PC-9 (cell line): Measurements from ENCODE around the gene TERC. TPM values are rescaled to one million over a fixed set of nuclear protein-coding genes. Genes with fewer than 3 reads are reported as not detected.

Experiments
- BruUV-seq: library from RNA; stranded (reverse); fragments of 400-500 nt; replicated peaks from 2 replicates; lab custom pipeline; 2021; lab: Mats Ljungman, UMichigan
- CTCF ChIA-PET: fragments of 300-600 bp; sonication (Branson Sonifier 250); formaldehyde crosslinking; loops from one replicate; lab custom pipeline; 2022; ENCODE audit warnings: antibody characterized with exemption; lab: Charles Lee
- POLR2A ChIA-PET: fragments of 300-600 bp; sonication (Branson Sonifier 250); formaldehyde crosslinking; loops from one replicate; lab custom pipeline; 2022; ENCODE audit warnings: antibody characterized with exemption; ENCODE audit not compliant: unreplicated experiment; lab: Charles Lee
- DNase-seq, 2 experiments: peaks; one replicate each; pipeline versions ENCODE4 v3.0.0 to v3.0.0-alpha.2; 2015 to 2022; ENCODE audit warnings: mixed read lengths in 1 of 2
- H2AFZ ChIP-seq: fragments of 200-600 bp; sonication (generic); 2 replicates; pipeline ENCODE4 v1.8.1; 2017; ENCODE audit warnings: antibody characterized with exemption
- H3F3A ChIP-seq: fragments of 200-600 bp; sonication (generic); 2 replicates; pipeline ENCODE4 v1.8.1; 2017; ENCODE audit warnings: antibody characterized with exemption, mild to moderate bottlenecking, low read depth; ENCODE audit not compliant: insufficient read depth
- H3K27ac ChIP-seq: fragments of 200-600 bp; sonication (generic); 2 replicates; pipeline ENCODE4 v1.6.1; 2016; ENCODE audit warnings: mixed run types
- H3K27me3 ChIP-seq: fragments of 200-600 bp; sonication (generic); 2 replicates; pipeline ENCODE4 v1.6.1; 2016; ENCODE audit warnings: low read depth, mixed run types; ENCODE audit not compliant: insufficient read depth
- H3K36me3 ChIP-seq: fragments of 200-600 bp; sonication (generic); 2 replicates; pipeline ENCODE4 v1.6.1; 2016; ENCODE audit warnings: low read depth, mixed run types
- H3K4me1 ChIP-seq: fragments of 200-600 bp; sonication (generic); replicated peaks from 2 replicates; pipeline ENCODE4 v1.6.1; 2016; ENCODE audit warnings: mixed run types; ENCODE audit not compliant: insufficient read depth
- H3K4me2 ChIP-seq: fragments of 200-600 bp; sonication (generic); 2 replicates; pipeline ENCODE4 v1.6.1; 2017; ENCODE audit warnings: mixed run types
- H3K4me3 ChIP-seq: fragments of 200-600 bp; sonication (generic); 2 replicates; pipeline ENCODE4 v1.6.1; 2016; ENCODE audit warnings: mixed run types
- H3K79me2 ChIP-seq: fragments of 200-600 bp; sonication (generic); 2 replicates; pipeline ENCODE4 v1.6.1; 2017; ENCODE audit warnings: low read depth, mixed run types
- H3K9me2 ChIP-seq: fragments of 200-600 bp; sonication (generic); 2 replicates; pipeline ENCODE4 v1.8.1; 2017; ENCODE audit warnings: mild to moderate bottlenecking; ENCODE audit not compliant: insufficient read depth
- H3K9me3 ChIP-seq: fragments of 200-600 bp; sonication (generic); 2 replicates; pipeline ENCODE4 v1.8.1; 2016; ENCODE audit warnings: low read depth; ENCODE audit not compliant: insufficient read depth
- H4K20me1 ChIP-seq: fragments of 200-600 bp; sonication (generic); 2 replicates; pipeline ENCODE4 v1.8.1; 2017; ENCODE audit not compliant: insufficient read depth
- CTCF ChIP-seq: fragments of 200-600 bp; sonication (generic); conservative IDR thresholded peaks from 2 replicates; pipeline ENCODE4 v1.6.1; 2017; ENCODE audit warnings: mixed run types, antibody characterized with exemption, mild to moderate bottlenecking, moderate library complexity
- EZH2 ChIP-seq: fragments of 200-600 bp; sonication (generic); IDR thresholded peaks from 2 replicates; pipeline ENCODE4 v1.8.0; 2017; ENCODE audit warnings: antibody characterized with exemption, low read depth
- intact Hi-C: fragments of 100-400 bp; cut with micrococcal nuclease; formaldehyde crosslinking; loops from one replicate; pipeline ENCODE4 v1.10.0; 2022; ENCODE audit not compliant: unreplicated experiment
- total RNA-seq: library from RNA; stranded (reverse); gene quantifications from 2 replicates; pipeline ENCODE4 v1.2.3, GENCODE V29; 2021

Gene TERC
- total RNA-seq, 1 experiment from 2014 or later, result 22.7 TPM

GRCh38 chr3:169780742-169781141 is 15.9 kb upstream of the TERC start:
- H3K27me3 ChIP-seq, result no peaks in the 10 kb centered on the region
- peaks cover 85% of the 10 kb centered on the region for H3K36me3 ChIP-seq
- no TSS peak for BruUV-seq

GRCh38 chr3:169777822-169778221 is 13.0 kb upstream of the TERC start:
- no peaks in the 10 kb centered on the region for H3K9me3 ChIP-seq
- peaks cover 22% of the 10 kb centered on the region for H3F3A ChIP-seq
- POLR2A ChIA-PET, result no interaction called here
- H3K4me2 ChIP-seq, result no peak overlapping the region
- no peaks in the 10 kb centered on the region for H3K9me2 ChIP-seq
- H3K27me3 ChIP-seq, result no peaks in the 10 kb centered on the region
- TF ChIP-seq EZH2, result no peak
- no peak for TF ChIP-seq CTCF
- no peak overlapping the region for H2AFZ ChIP-seq
- peaks cover 74% of the 10 kb centered on the region for H3K36me3 ChIP-seq
- CTCF ChIA-PET, result interaction anchor here (0.6 kb wide), 1 partner anchor 115 kb away, joined by 7 read pairs; no protein-coding TSS in a partner anchor
- no peak for DNase-seq
- H3K27ac ChIP-seq, result no peak overlapping the region
- peaks cover 13% of the 10 kb centered on the region for H3K4me1 ChIP-seq
- H4K20me1 ChIP-seq, result peaks cover 19% of the 10 kb centered on the region
- no TSS peak for BruUV-seq
- H3K4me3 ChIP-seq, result no peak overlapping the region
- H3K79me2 ChIP-seq, result peaks cover 31% of the 10 kb centered on the region
- intact Hi-C loops, result no loop called here

More at GRCh38 chr3:169780742-169781141, 15.9 kb upstream of the TERC start:
- Histone ChIP-seq H3K79me2 (peaks cover 7% of the 10 kb centered on the region), H3K4me2 (no peak overlapping the region), H4K20me1 (peaks cover 14% of the 10 kb centered on the region), H3F3A (peaks cover 15% of the 10 kb centered on the region; the same call in 1 of the 2 replicates), H3K4me3 (no peak overlapping the region), H3K9me2 (no peaks in the 10 kb centered on the region), H3K4me1 (no peaks in the 10 kb centered on the region), H2AFZ (no peak overlapping the region), H3K9me3 (no peaks in the 10 kb centered on the region), H3K27ac (no peak overlapping the region)
- CTCF ChIA-PET, result no interaction called here
- intact Hi-C loops, result no loop called here
- no peak for TF ChIP-seq CTCF
- no peak for TF ChIP-seq EZH2
- no peak for DNase-seq
- POLR2A ChIA-PET, result interaction anchor here (0.6 kb wide), 1 partner anchor 291 kb away, joined by 4 read pairs; no protein-coding TSS in a partner anchor

GRCh38 chr3:169774186-169774585 is 9.3 kb upstream of the TERC start:
- peaks cover 32% of the 10 kb centered on the region for H3F3A ChIP-seq
- intact Hi-C loops, result no loop called here
- no peaks in the 10 kb centered on the region for H3K27me3 ChIP-seq
- no TSS peak for BruUV-seq
- ChIA-PET POLR2A (no interaction called here), CTCF (no interaction called here)
- no peaks in the 10 kb centered on the region for H3K9me3 ChIP-seq
- no peak for TF ChIP-seq EZH2
- TF ChIP-seq CTCF, result no peak
- no peak overlapping the region for H2AFZ ChIP-seq
- peak overlapping the region; percentile 84 for H3K4me3 ChIP-seq
- H3K4me2 ChIP-seq, result peak overlapping the region; percentile 86
- DNase-seq, result no peak
- H3K79me2 ChIP-seq, result peaks cover 31% of the 10 kb centered on the region
- peaks cover 13% of the 10 kb centered on the region for H3K4me1 ChIP-seq
- peaks cover 38% of the 10 kb centered on the region for H3K36me3 ChIP-seq
- no peak overlapping the region for H3K27ac ChIP-seq
- H4K20me1 ChIP-seq, result peaks cover 13% of the 10 kb centered on the region
- H3K9me2 ChIP-seq, result no peaks in the 10 kb centered on the region
